Vagina (tissue), 2 donors: ENCODE data around the gene TMEM37.

ENCODE experiments used
- CTCF ChIP-seq, 3 experiments: fragments of 450-650 bp in 2 of 3; fragments of 200-600 bp in 1 of 3; sonication (generic) in 1 of 3; IDR thresholded peaks; one replicate each; pipeline ENCODE4 v1.5.1; 2017 to 2019; ENCODE audit warnings: antibody characterized with exemption in 3 of 3, mild to moderate bottlenecking in 2 of 3, moderate library complexity in 2 of 3
- POLR2AphosphoS5 ChIP-seq, 2 donors: sonication (generic); formaldehyde crosslinking; IDR thresholded peaks; one replicate each; pipeline ENCODE4 v1.9.0; 2017; ENCODE audit warnings: antibody characterized with exemption in 2 of 2, mild to moderate bottlenecking in 2 of 2, low read depth in 1 of 2; ENCODE audit not compliant: insufficient read depth in 1 of 2

GRCh38 chr2:119449521-119449920, 17.9 kb downstream of the TMEM37 start:
- TF ChIP-seq CTCF (IDR thresholded peaks at IDR 0.05) (no peak), POLR2AphosphoS5 (IDR thresholded peaks at IDR 0.05; ENCODE audit: insufficient read depth in 1 of 2, low read depth in 1 of 2) (no peak)
